A549 (cell line): ENCODE measurements around the gene KHDC3L. TPM values are rescaled to one million over a fixed set of nuclear protein-coding genes. Genes with fewer than 3 reads are reported as not detected.

ENCODE experiments used
- ATAC-seq, 2 experiments: fragments of 200-7000 bp in 1 of 2; fragments of >200 bp in 1 of 2; cut with Nextera tagmentation in 1 of 2; cut with Tn5 transposase in 1 of 2; 3 replicates each; pipeline versions ENCODE4 v1.8.0 to v1.9.1; 2018 to 2020; ENCODE audit warnings: mild to moderate bottlenecking in 1 of 2, moderate library complexity in 1 of 2
- CTCF ChIA-PET: fragments of 300-600 bp; sonication (Branson Sonifier 250); formaldehyde crosslinking; extraction: SDS; loops from one replicate; lab custom pipeline; 2021; ENCODE audit warnings: antibody characterized with exemption, inconsistent platforms; lab: Yijun Ruan, JAX
- POLR2A ChIA-PET: fragments of 350-600 bp; formaldehyde crosslinking; extraction: SDS; loops from one replicate; lab custom pipeline; 2021; ENCODE audit warnings: antibody characterized with exemption, inconsistent platforms; lab: Yijun Ruan, JAX
- DNase-seq, 2 experiments: peaks; one replicate each; pipeline versions ENCODE4 v3.0.0 to v3.0.0-alpha.2; 2011 to 2016; ENCODE audit warnings: low read depth in 1 of 2, low spot score in 1 of 2
- FAIRE-seq: peaks from 2 replicates; lab custom pipeline; 2011; peaks lifted over from hg19 to GRCh38; lab: Jason Lieb, UNC
- H3K27ac ChIP-seq, 2 experiments: fragments of >200 bp; sonication (Bioruptor Twin); formaldehyde crosslinking; 3 replicates each; pipeline ENCODE4 v1.5.1; 2016 to 2017
- H3K4me1 ChIP-seq: fragments of >200 bp; sonication (Bioruptor Twin); formaldehyde crosslinking; 3 replicates; pipeline ENCODE4 v1.6.1; 2016
- H3K4me2 ChIP-seq: fragments of >200 bp; sonication (Bioruptor Twin); formaldehyde crosslinking; 3 replicates; pipeline ENCODE4 v1.6.1; 2016
- H3K4me3 ChIP-seq: fragments of >200 bp; sonication (Bioruptor Twin); formaldehyde crosslinking; 3 replicates; pipeline ENCODE4 v1.5.1; 2016
- H3K9me3 ChIP-seq: fragments of >200 bp; sonication (Bioruptor Twin); formaldehyde crosslinking; 3 replicates; pipeline ENCODE4 v1.6.1; 2016
- BHLHE40 ChIP-seq: IDR thresholded peaks from 2 replicates; pipeline ENCODE4 v1.6.1; 2012; ENCODE audit warnings: low read depth, low read length, inconsistent platforms
- CBX2 ChIP-seq: fragments of 200-600 bp; sonication (generic); IDR thresholded peaks from 2 replicates; pipeline ENCODE4 v1.6.1; 2016; ENCODE audit warnings: low read depth, mild to moderate bottlenecking, borderline replicate concordance
- CBX8 ChIP-seq: fragments of 200-600 bp; sonication (generic); IDR thresholded peaks from 2 replicates; pipeline ENCODE4 v1.6.1; 2016
- E2F6 ChIP-seq: IDR thresholded peaks from 2 replicates; pipeline ENCODE4 v1.6.1; 2012; ENCODE audit warnings: low read depth, borderline replicate concordance
- EHMT2 ChIP-seq: fragments of 200-600 bp; sonication (generic); IDR thresholded peaks from 2 replicates; pipeline ENCODE4 v1.6.1; 2016; ENCODE audit warnings: antibody characterized with exemption, low read depth, mild to moderate bottlenecking, moderate library complexity
- ESRRA ChIP-seq: fragments of 150-350 bp; IDR thresholded peaks from 2 replicates; pipeline ENCODE4 v1.6.1; 2014; ENCODE audit warnings: mild to moderate bottlenecking, low read length, borderline replicate concordance
- FOXS1 ChIP-seq: fragments of 250-450 bp; sonication (Bioruptor Pico); IDR thresholded peaks from 2 replicates; pipeline ENCODE4 v1.5.0; 2020; ENCODE audit warnings: mild to moderate bottlenecking, moderate library complexity
- HEYL ChIP-seq: fragments of 250-450 bp; sonication (Bioruptor Pico); IDR thresholded peaks from 2 replicates; pipeline ENCODE4 v1.8.0; 2021; ENCODE audit warnings: mild to moderate bottlenecking, moderate library complexity
- JUN ChIP-seq, 2 experiments: fragments of >200 bp; sonication (Bioruptor Twin); formaldehyde crosslinking; IDR thresholded peaks; 2 replicates in 1 of 2; 3 replicates in 1 of 2; pipeline ENCODE4 v1.6.1; 2016 to 2017
- JUNB ChIP-seq: fragments of >200 bp; sonication (Bioruptor Twin); formaldehyde crosslinking; IDR thresholded peaks from 2 replicates; pipeline ENCODE4 v1.6.1; 2016
- KDM5A ChIP-seq: fragments of 200-600 bp; sonication (generic); IDR thresholded peaks from 2 replicates; pipeline ENCODE4 v1.6.1; 2016; ENCODE audit warnings: antibody characterized with exemption, mild to moderate bottlenecking
- MAFK ChIP-seq: fragments of 450-650 bp; IDR thresholded peaks from 2 replicates; pipeline ENCODE4 v1.6.1; 2014; ENCODE audit not compliant: partially characterized antibody
- NFE2L2 ChIP-seq: fragments of 150-350 bp; conservative IDR thresholded peaks from 2 replicates; pipeline ENCODE4 v1.6.1; 2014; ENCODE audit warnings: low read length
- NPAS2 ChIP-seq: fragments of 250-450 bp; sonication (Bioruptor Pico); IDR thresholded peaks from 2 replicates; pipeline ENCODE4 v1.8.0; 2022; ENCODE audit warnings: mild to moderate bottlenecking, moderate library complexity, borderline replicate concordance
- PHF8 ChIP-seq: fragments of 200-600 bp; sonication (generic); IDR thresholded peaks from 2 replicates; pipeline ENCODE4 v1.6.1; 2016; ENCODE audit warnings: low read depth, mild to moderate bottlenecking, antibody characterized with exemption, moderate library complexity, borderline replicate concordance
- POLR2A ChIP-seq: IDR thresholded peaks from 2 replicates; pipeline ENCODE4 v1.6.1; 2012; ENCODE audit warnings: mild to moderate bottlenecking, low read length
- REST ChIP-seq: fragments of 200-600 bp; sonication (generic); IDR thresholded peaks from 2 replicates; pipeline ENCODE4 v1.6.1; 2016; ENCODE audit warnings: antibody characterized with exemption, mild to moderate bottlenecking, moderate library complexity
- RNF2 ChIP-seq: fragments of 200-600 bp; sonication (generic); IDR thresholded peaks from 2 replicates; pipeline ENCODE4 v1.6.1; 2016; ENCODE audit warnings: low read depth, mild to moderate bottlenecking, antibody characterized with exemption, moderate library complexity, borderline replicate concordance
- TFCP2L1 ChIP-seq: fragments of 250-450 bp; sonication (Bioruptor Pico); IDR thresholded peaks from 2 replicates; pipeline ENCODE4 v1.5.0; 2021; ENCODE audit warnings: mild to moderate bottlenecking
- ZC3H11A ChIP-seq: fragments of 450-650 bp; IDR thresholded peaks from 2 replicates; pipeline ENCODE4 v1.6.1; 2014; ENCODE audit warnings: antibody characterized with exemption, mild to moderate bottlenecking
- ZFP36 ChIP-seq: fragments of 450-650 bp; IDR thresholded peaks from 2 replicates; pipeline ENCODE4 v1.6.1; 2014; ENCODE audit warnings: borderline replicate concordance; ENCODE audit not compliant: partially characterized antibody
- ZNF302 ChIP-seq: fragments of 250-450 bp; sonication (Bioruptor Pico); IDR thresholded peaks from 2 replicates; pipeline ENCODE4 v1.9.0; 2021; ENCODE audit warnings: inconsistent platforms, mild to moderate bottlenecking, moderate library complexity
- ZSCAN20 ChIP-seq: fragments of 250-450 bp; sonication (Bioruptor Pico); IDR thresholded peaks from 2 replicates; pipeline ENCODE4 v1.8.0; 2022; ENCODE audit warnings: mild to moderate bottlenecking, moderate library complexity
- WGBS: methylation state at CpG from one replicate; pipeline ENCODE4 v1.1.6; 2017; ENCODE audit errors: missing lambda C conversion rate; 5-methylcytosine and 5-hydroxymethylcytosine counted together
- polyA plus RNA-seq, 4 experiments: library from polyadenylated mRNA; depleted of rRNA in 3 of 4; stranded (reverse); fragments of >200 nt; fragmentation: RNase III in 1 of 4; extraction: RNeasy Plus Mini Kit Qiagen cat#74134 plus additional on column Dnase treatment in 1 of 4; gene quantifications; 2 replicates in 3 of 4; 3 replicates in 1 of 4; pipeline ENCODE4 v1.2.3, GENCODE V29; 2011 to 2017

The KHDC3L gene
- polyA plus RNA-seq, 2 of the 4 experiments (the other 2 are of a cell fraction) = not detected

GRCh38 chr6:73342174-73342573 is 20.3 kb upstream of the KHDC3L start:
- FAIRE-seq (no peak), DNase-seq (no peak), ATAC-seq (no peak)
- Histone ChIP-seq H3K4me1 (0 out of 3 replicates have a peak, but pooled peaks cover 4% of the 10 kb centered on the region), H3K4me3 (no peak overlapping the region), H3K9me3 (no peaks in the 10 kb centered on the region), H3K27ac (no peak overlapping the region), H3K4me2 (no peak overlapping the region)
- 66% methylated on average over 4 of the region's 5 CpGs for WGBS
- ChIA-PET POLR2A (no interaction called here), CTCF (no interaction called here)
- TF ChIP-seq ZFP36 = no peak
- TF ChIP-seq NPAS2 (CRISPR knock-in tag) = no peak
- no peak for TF ChIP-seq KDM5A
- no peak for TF ChIP-seq PHF8
- TF ChIP-seq RNF2 = no peak

- H3K4me2 ChIP-seq = no peak overlapping the region
- ATAC-seq (no peak), FAIRE-seq (no peak), DNase-seq (no peak)
- no peaks in the 10 kb centered on the region for H3K9me3 ChIP-seq
- POLR2A ChIA-PET = no interaction called here
- 0 out of 3 replicates have a peak, but pooled peaks cover 4% of the 10 kb centered on the region for H3K4me1 ChIP-seq
- no peak overlapping the region for H3K4me3 ChIP-seq
- CTCF ChIA-PET = no interaction called here
- TF ChIP-seq REST (no peak), ZC3H11A (no peak), HEYL (CRISPR knock-in tag) (no peak), JUNB (no peak), KDM5A (no peak), NFE2L2 (no peak), TFCP2L1 (CRISPR knock-in tag) (no peak), ZSCAN20 (CRISPR knock-in tag) (no peak), POLR2A (no peak), E2F6 (no peak), ESRRA (no peak), JUN (IDR thresholded peaks at IDR 0.05) (no peak), BHLHE40 (no peak)
- TF ChIP-seq, all 56 proteins: peak for 0
- H3K27ac ChIP-seq = no peak overlapping the region
These were observed 19.3 kb upstream of the KHDC3L start for GRCh38 chr6:73343164-73343563.

GRCh38 chr6:73348550-73349204 is 13.8 kb upstream of the KHDC3L start:
- no peak overlapping the region for H3K27ac ChIP-seq
- ChIA-PET CTCF (interaction anchor here (0.6 kb wide), 1 partner anchor 19 kb away, joined by 3 read pairs; no protein-coding TSS in a partner anchor), POLR2A (no interaction called here)
- no peak for DNase-seq
- WGBS = 89% methylated on average over 29 of the region's 33 CpGs
- TF ChIP-seq BHLHE40 (no peak), ZSCAN20 (CRISPR knock-in tag) (no peak), CBX8 (no peak), ZNF302 (CRISPR knock-in tag) (no peak), FOXS1 (CRISPR knock-in tag) (no peak), EHMT2 (no peak), CBX2 (no peak), MAFK (no peak)
- TF ChIP-seq, all 56 proteins: peak for 0
- no peaks in the 10 kb centered on the region for H3K9me3 ChIP-seq
- no peak overlapping the region for H3K4me2 ChIP-seq
- ATAC-seq (no peak), FAIRE-seq (no peak)
- no peaks in the 10 kb centered on the region for H3K4me1 ChIP-seq
- no peak overlapping the region for H3K4me3 ChIP-seq
